HG02678 (cell line): ENCODE data around the gene MYBPC3.
"Not testable (repeated sequence)": the region's sequence is repeated elsewhere in the genome, so short reads cannot be mapped to it uniquely, and the experiment has no call there.

Experiments
- ATAC-seq: cut with Tn5 transposase; IDR thresholded peaks from one replicate; pipeline ENCODE4 v1.9.1; 2021; ENCODE audit warnings: mild to moderate bottlenecking, moderate library complexity; ENCODE audit not compliant: unreplicated experiment

The MYBPC3 gene

DNA sequence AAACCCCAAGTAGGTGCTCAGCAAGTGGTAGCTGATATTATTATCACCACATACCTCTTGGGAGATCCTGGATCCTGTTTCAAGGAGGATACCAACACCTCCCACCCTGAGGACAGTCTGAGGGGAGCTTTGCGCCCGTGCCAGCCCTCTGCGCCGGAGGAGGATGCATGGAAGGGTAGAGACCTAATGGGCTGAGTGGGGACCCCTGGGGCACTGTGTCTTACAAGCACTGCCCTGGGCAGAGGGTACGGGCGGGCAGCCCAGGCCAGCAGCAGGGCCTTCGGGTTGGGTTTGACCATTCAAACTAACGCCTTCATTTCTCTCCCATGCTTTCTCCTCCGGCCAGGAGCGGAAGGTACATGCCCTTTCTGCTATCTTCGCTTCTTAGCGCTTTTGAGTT lies 26.3 kb downstream of the MYBPC3 start:
- ATAC-seq, result no peak

DNA sequence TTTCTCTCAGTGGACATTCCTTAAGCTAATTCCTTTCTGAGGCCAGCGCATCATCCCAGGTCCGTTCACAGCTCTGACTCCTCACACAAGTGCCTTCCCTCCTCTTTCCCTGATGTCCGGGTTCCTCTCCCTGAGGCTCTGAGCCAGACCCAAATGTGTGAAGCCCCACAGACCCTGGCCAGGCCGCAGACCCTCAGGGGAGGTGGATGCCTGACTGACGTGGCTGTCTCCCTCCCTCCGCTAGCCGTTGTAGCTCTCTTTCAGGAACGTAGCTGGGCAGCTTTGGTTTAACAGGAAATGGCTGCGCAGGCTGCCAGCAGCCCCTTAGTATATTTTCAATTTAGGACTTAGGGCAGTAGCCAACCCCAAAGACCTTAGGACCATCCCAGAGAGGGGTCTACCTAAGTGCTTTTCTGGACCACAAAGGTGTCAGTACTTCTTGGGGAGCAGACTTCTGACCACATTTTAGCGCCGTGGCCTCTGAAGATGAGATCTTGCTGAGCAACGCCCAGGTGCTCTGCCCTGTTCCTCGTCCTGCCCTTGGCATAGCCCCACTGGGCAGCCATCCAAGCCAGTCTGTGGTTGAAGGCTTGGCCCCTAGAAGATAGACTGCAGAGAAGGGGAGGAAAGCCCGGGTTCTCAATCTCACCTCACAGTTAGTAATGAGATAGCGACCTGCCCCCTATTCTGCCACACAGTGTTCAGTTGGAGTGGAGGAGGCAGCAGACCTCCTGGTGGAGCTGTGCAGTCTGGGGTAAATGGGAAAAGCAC lies 27.0 kb downstream of the MYBPC3 start:
- ATAC-seq, result no peak

- no peak for ATAC-seq
Observed at GRCh38 chr11:47324520-47324919, 28.0 kb downstream of the MYBPC3 start.

- ATAC-seq, result no peak
Observed at GRCh38 chr11:47318166-47318565, 34.3 kb downstream of the MYBPC3 start.

- peak; percentile 43 for ATAC-seq
Observed at GRCh38 chr11:47317064-47317828, 35.3 kb downstream of the MYBPC3 start.

GRCh38 chr11:47316501-47316900 lies 36.0 kb downstream of the MYBPC3 start:
- ATAC-seq, result not testable (repeated sequence)

GRCh38 chr11:47314992-47315391 lies 37.5 kb downstream of the MYBPC3 start:
- ATAC-seq, result no peak

DNA sequence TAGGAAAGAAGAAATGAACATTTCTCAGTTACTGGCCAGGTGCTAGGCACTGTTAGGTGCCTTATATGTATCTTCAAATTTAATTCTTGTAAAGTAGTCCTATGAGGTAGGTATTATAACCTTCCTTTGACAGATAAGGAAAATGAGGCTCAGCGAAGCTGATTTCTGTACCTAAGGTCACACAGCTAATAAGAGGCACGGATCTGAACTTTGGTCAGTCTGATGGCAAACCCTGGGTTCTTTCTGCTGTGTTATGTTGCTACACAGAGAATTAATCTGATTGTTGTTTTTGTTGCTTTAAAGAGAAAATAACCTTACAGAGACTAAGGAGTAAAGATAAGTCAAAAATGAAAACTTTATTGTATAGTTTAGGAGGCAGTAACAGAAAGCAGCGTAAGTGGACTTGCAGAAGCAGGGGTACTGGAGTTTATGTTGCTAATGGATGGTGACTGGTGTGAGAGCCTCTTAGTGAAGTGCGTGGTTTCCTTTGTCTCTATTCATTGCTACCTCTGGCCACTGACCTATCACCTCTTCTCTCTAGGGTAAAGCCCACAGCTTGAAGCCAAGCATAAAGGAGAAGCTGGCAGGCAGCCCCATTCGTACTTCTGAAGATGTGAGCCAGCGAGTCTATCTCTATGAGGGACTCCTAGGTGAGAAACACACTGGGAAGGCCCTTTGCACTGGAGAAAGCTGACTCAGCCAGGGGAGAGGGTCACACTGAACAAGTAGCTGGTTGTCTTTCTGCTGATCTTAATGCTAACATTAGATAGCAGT lies 44.3 kb downstream of the MYBPC3 start:
- ATAC-seq, result no peak

- no peak for ATAC-seq
Observed at GRCh38 chr11:47306484-47306844, 46.0 kb downstream of the MYBPC3 start.

DNA sequence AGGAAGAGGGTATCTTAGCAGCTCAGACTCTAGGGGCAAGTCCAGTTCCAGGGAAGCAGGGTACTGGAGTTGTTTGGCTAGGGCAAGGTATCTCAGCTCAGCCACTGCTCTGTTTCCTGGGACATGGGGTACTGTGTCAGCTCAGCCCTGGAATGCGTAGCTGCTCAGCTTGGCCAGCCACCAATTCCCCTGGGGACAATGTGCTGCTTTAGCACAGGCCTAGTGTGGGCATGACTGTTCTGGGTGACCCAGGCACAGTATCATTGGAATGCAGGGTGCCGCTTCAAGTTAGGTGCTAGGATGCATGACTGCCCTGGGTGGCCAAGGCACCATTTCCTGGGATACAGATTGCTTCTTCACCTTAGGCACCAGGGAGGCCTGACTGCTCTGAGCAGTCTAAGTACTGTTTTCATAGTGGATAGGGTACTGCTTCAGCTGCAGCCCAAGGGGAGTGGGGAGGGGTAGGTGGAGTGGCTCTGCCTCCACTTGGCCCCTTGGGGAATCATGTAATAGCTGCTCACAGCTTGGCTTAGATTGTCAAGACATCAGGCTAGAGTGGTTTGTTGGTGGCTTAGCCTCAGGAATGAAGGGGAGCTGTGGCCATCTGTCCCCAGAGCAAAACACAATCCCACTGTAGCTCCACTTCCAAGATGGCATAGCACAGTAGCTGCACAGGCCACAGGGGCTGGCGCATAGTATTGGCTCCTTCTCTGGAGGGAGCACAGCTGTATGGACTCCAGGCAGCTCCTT lies 46.6 kb downstream of the MYBPC3 start:
- no peak for ATAC-seq

DNA sequence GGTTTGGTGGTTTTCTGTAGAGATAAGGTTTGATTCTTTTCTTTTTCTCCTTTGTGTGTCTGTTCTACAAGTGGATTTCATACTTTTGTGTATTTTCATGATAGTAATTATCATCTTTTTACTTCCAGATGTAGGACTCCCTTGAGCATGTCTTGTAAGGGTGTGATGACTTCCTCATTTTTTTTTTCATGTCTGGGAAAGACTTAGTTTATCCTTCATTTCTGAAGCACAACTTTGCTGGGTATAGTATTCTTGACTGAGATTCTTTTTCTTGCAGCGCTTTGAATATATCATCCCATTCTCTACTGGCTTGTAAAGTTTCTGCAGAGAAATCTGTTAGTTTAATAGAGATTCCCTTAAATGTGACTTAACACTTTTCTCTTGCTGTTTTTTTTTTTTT lies 49.6 kb downstream of the MYBPC3 start:
- no peak for ATAC-seq

DNA sequence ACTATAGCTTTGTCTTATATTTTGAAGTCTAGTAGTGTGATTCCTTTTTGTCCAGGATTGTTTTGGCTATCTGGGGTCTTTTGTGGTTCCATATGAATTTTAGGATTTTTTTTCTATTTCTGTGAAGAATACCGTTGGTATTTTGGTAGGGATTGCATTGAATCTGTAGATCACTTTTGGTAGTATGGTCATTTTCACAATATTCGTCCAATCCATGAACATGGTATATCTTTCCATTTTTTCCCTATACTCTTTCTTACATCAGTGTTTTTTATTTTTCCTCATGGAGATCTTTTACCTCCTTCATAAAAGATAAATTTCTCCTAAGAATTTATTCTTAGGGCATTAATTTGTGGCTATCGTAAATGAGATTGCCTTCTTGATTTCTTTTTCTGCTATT lies 53.4 kb downstream of the MYBPC3 start:
- ATAC-seq, result no peak

GRCh38 chr11:47296045-47296444 lies 56.5 kb downstream of the MYBPC3 start:
- no peak for ATAC-seq

DNA sequence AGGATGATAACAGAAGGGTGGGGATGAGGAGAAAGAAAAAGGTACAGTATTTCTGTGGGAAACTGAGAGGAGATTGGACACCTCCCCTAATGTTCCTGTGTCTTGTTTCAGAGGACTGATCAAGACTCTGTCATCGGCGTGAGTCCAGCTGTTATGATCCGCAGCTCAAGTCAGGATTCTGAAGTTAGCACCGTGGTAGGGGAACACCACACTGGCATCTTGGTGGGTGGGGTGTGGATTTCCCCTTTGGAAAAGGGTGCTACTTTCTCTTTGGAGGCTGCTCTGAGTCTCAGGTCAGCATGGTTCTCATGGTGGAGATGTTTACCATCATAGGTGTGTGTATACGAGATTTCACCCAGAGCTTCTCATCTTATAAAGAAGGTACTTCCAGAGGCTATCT lies 57.1 kb downstream of the MYBPC3 start:
- no peak for ATAC-seq

DNA sequence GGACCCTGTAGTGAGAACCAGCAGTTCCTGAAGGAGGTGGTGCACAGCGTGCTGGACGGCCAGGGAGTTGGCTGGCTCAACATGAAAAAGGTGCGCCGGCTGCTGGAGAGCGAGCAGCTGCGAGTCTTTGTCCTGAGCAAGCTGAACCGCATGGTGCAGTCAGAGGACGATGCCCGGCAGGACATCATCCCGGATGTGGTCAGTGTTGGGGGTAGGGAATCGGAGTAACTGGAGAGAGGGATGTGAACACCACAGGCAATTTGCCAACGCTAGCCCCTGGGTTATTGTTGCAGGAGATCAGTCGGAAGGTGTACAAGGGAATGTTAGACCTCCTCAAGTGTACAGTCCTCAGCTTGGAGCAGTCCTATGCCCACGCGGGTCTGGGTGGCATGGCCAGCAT lies 62.6 kb downstream of the MYBPC3 start:
- ATAC-seq, result no peak

- ATAC-seq, result no peak
Observed at GRCh38 chr11:47288066-47288465, 64.4 kb downstream of the MYBPC3 start.

GRCh38 chr11:47285969-47286770 lies 66.3 kb downstream of the MYBPC3 start:
- ATAC-seq, result no peak

DNA sequence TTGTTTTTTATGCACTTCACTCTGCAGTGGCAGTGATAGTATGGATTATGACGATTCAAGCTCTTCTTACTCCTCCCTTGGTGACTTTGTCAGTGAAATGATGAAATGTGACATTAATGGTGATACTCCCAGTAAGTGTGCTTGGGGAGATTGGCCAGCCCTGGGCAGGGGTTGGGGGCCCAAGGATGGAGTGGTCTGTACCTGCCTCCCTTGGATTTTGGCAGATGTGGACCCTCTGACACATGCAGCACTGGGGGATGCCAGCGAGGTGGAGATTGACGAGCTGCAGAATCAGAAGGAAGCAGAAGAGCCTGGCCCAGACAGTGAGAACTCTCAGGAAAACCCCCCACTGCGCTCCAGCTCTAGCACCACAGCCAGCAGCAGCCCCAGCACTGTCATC lies 68.4 kb downstream of the MYBPC3 start:
- no peak for ATAC-seq

GRCh38 chr11:47282462-47282861 lies 70.0 kb downstream of the MYBPC3 start:
- no peak for ATAC-seq
